ENCODE results near the gene RSPH3. TPM values are rescaled to one million over a fixed set of nuclear protein-coding genes. Genes with fewer than 3 reads are reported as not detected.

RSPH3 gene
- total RNA-seq, 4 donors from 2014 or later = 1.9 to 4.4 (median 2.3) TPM

GRCh38 chr6:158969148-158969547 lies 30.9 kb downstream of the RSPH3 start:
- TF ChIP-seq POLR2A (IDR thresholded peaks at IDR 0.05) (no peak), CTCF (IDR thresholded peaks at IDR 0.05 in 4 of 5, conservative IDR thresholded peaks at IDR 0.05 in 1 of 5) (no peak)
- Histone ChIP-seq H3K36me3 (no peaks in the 10 kb centered on the region), H3K4me3 (no peak overlapping the region), H3K4me1 (no peaks in the 10 kb centered on the region), H3K27me3 (no peaks in the 10 kb centered on the region), H3K9me3 (no peaks in the 10 kb centered on the region), H3K27ac (no peak overlapping the region)
- intact Hi-C loops (cut with DNase I; ENCODE audit: low total_unique reads) (no loop called here), in situ Hi-C loops (cut with MboI; ENCODE audit: low sequenced_read_pairs in 4 of 4) (loop anchor here in 1 of 4 donors (5.0 kb wide), 1 partner anchor 257 kb away; no protein-coding TSS in a partner anchor)
- DNase-seq (no peak), ATAC-seq (no peak)

- in situ Hi-C loops (cut with MboI; ENCODE audit: low sequenced_read_pairs in 4 of 4) = no loop called here
- Histone ChIP-seq H3K4me1 (no peaks in the 10 kb centered on the region), H3K27ac (no peak overlapping the region), H3K27me3 (no peaks in the 10 kb centered on the region), H3K4me3 (no peak overlapping the region), H3K9me3 (no peaks in the 10 kb centered on the region), H3K36me3 (no peaks in the 10 kb centered on the region)
- no peak for ATAC-seq
- DNase-seq = no peak
- intact Hi-C loops (cut with DNase I; ENCODE audit: low total_unique reads) = no loop called here
- no peak for TF ChIP-seq CTCF (IDR thresholded peaks at IDR 0.05 in 4 of 5, conservative IDR thresholded peaks at IDR 0.05 in 1 of 5)
- TF ChIP-seq POLR2A (IDR thresholded peaks at IDR 0.05) = no peak
Observed at GRCh38 chr6:158963020-158963808, 36.8 kb downstream of the RSPH3 start.

DNA sequence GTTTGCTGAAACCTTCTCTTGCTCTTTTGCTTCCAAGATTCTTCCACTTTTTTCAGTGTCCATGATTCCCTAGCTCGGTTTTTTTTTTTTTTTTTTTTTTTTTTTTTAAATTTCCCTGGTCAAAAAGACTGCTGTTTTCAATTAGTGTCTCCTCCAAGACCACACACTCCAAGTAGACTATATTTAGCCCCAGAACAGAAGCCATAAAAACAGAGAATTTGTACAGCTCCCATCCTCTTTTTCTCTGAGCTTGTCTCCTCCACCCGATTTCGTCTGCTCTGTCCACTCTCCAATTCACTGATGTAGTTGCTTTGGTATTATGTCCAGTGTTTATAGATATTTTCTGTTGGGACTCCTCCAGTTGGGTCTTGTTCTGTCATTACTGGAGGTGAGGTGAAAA lies 37.6 kb downstream of the RSPH3 start:
- no peaks in the 10 kb centered on the region for H3K4me1 ChIP-seq
- no peak for DNase-seq
- H3K27ac ChIP-seq = no peak overlapping the region
- no peak overlapping the region for H3K4me3 ChIP-seq
- in situ Hi-C loops (cut with MboI; ENCODE audit: low sequenced_read_pairs in 4 of 4) (no loop called here), intact Hi-C loops (cut with DNase I; ENCODE audit: low total_unique reads) (no loop called here)
- H3K9me3 ChIP-seq = no peaks in the 10 kb centered on the region
- no peak for ATAC-seq
- no peaks in the 10 kb centered on the region for H3K36me3 ChIP-seq
- TF ChIP-seq POLR2A (IDR thresholded peaks at IDR 0.05) (no peak), CTCF (IDR thresholded peaks at IDR 0.05 in 4 of 5, conservative IDR thresholded peaks at IDR 0.05 in 1 of 5) (no peak)
- H3K27me3 ChIP-seq = no peaks in the 10 kb centered on the region

- ATAC-seq (no peak), DNase-seq (no peak)
- Histone ChIP-seq H3K9me3 (no peaks in the 10 kb centered on the region), H3K27me3 (no peaks in the 10 kb centered on the region), H3K4me1 (no peaks in the 10 kb centered on the region), H3K36me3 (no peaks in the 10 kb centered on the region), H3K4me3 (no peak overlapping the region), H3K27ac (no peak overlapping the region)
- no peak for TF ChIP-seq CTCF (IDR thresholded peaks at IDR 0.05 in 4 of 5, conservative IDR thresholded peaks at IDR 0.05 in 1 of 5)
- TF ChIP-seq POLR2A (IDR thresholded peaks at IDR 0.05) = no peak
- intact Hi-C loops (cut with DNase I; ENCODE audit: low total_unique reads) = no loop called here
- in situ Hi-C loops (cut with MboI; ENCODE audit: low sequenced_read_pairs in 4 of 4) = no loop called here
Observed at GRCh38 chr6:158960026-158960425, 40.0 kb downstream of the RSPH3 start.

Measured in gastrocnemius medialis (tissue), 4 donors.